Loucy (cell line): ENCODE results near the gene MAP6.

Experiments used
- H2AFZ ChIP-seq: fragments of 200-600 bp; sonication (generic); 2 replicates; pipeline ENCODE4 v1.6.0; 2016; ENCODE audit warnings: antibody characterized with exemption, mild to moderate bottlenecking, low read length, moderate library complexity
- H3F3A ChIP-seq: fragments of 200-600 bp; 2 replicates; pipeline ENCODE4 v1.6.0; 2016; ENCODE audit warnings: antibody characterized with exemption, low read depth, mild to moderate bottlenecking
- H3K27me3 ChIP-seq: fragments of 200-600 bp; sonication (generic); 2 replicates; pipeline ENCODE4 v1.6.1; 2014; ENCODE audit warnings: low read length, mild to moderate bottlenecking; ENCODE audit not compliant: insufficient read depth, poor library complexity, severe bottlenecking
- H3K36me3 ChIP-seq: fragments of 200-600 bp; sonication (generic); 2 replicates; pipeline ENCODE4 v1.6.1; 2016; ENCODE audit warnings: low read length; ENCODE audit not compliant: insufficient read depth
- H3K4me1 ChIP-seq: fragments of 200-600 bp; sonication (generic); 2 replicates; pipeline ENCODE4 v1.5.1; 2014; ENCODE audit warnings: low read length, mild to moderate bottlenecking; ENCODE audit not compliant: insufficient read depth, poor library complexity, severe bottlenecking
- H3K4me2 ChIP-seq: fragments of 200-600 bp; sonication (generic); 2 replicates; pipeline ENCODE4 v1.6.0; 2014; ENCODE audit warnings: antibody characterized with exemption, low read length, low read depth, mild to moderate bottlenecking; ENCODE audit not compliant: poor library complexity, severe bottlenecking
- H3K4me3 ChIP-seq: fragments of 200-600 bp; sonication (generic); 2 replicates; pipeline ENCODE4 v1.5.1; 2014; ENCODE audit warnings: low read length, mild to moderate bottlenecking, mixed read lengths; ENCODE audit not compliant: poor library complexity, severe bottlenecking
- H3K79me2 ChIP-seq: fragments of 200-600 bp; sonication (generic); 2 replicates; pipeline ENCODE4 v1.6.1; 2014; ENCODE audit warnings: low read length; ENCODE audit not compliant: insufficient read depth
- H3K9ac ChIP-seq: fragments of 200-600 bp; sonication (generic); 2 replicates; pipeline ENCODE4 v1.6.0; 2014; ENCODE audit warnings: mild to moderate bottlenecking, low read depth, low read length, moderate library complexity; ENCODE audit not compliant: poor library complexity, severe bottlenecking
- H3K9me2 ChIP-seq: fragments of 200-600 bp; sonication (generic); replicated peaks from 2 replicates; pipeline ENCODE4 v1.6.1; 2016; ENCODE audit warnings: low read depth, low read length, mixed read lengths
- H3K9me3 ChIP-seq: fragments of 200-600 bp; sonication (generic); 2 replicates; pipeline ENCODE4 v1.6.1; 2014; ENCODE audit warnings: mild to moderate bottlenecking, antibody characterized with exemption, low read length, low read depth; ENCODE audit not compliant: insufficient read depth
- H4K20me1 ChIP-seq: fragments of 200-600 bp; sonication (generic); 2 replicates; pipeline ENCODE4 v1.6.0; 2014; ENCODE audit warnings: antibody characterized with exemption, low read length, mild to moderate bottlenecking; ENCODE audit not compliant: insufficient read depth, poor library complexity, severe bottlenecking
- EZH2phosphoT487 ChIP-seq: fragments of 200-600 bp; IDR thresholded peaks from 2 replicates; pipeline ENCODE4 v1.6.1; 2018; ENCODE audit warnings: antibody characterized with exemption, mild to moderate bottlenecking, moderate library complexity, borderline replicate concordance
- TF ChIP-seq, protein P1 (sequence below): fragments of 200-600 bp; sonication (generic); conservative IDR thresholded peaks from 2 replicates; pipeline ENCODE4 v1.5.1; 2014; ENCODE audit warnings: mild to moderate bottlenecking, antibody characterized with exemption, low read length

MAP6 gene

DNA sequence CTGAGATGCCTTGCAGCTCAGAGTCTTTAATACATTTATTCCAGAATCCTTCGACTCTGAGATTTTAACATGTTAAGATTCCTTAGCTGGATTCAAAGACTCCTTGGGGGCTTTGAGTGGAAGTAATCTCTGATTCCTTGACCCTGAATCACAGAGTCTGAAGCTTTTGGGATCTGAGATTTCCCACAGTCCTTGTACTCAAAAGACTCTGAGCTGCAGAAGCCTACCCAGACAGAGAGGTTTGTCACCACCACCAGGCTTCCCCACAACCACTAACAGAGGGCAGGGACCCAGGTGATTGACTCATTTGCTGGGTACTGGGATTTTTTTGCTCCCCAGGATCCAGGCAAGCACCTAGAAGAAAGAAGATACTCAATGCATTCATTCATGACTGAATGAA, 108.2 kb downstream of the MAP6 start:
- no peaks in the 10 kb centered on the region for H3K9me2 ChIP-seq
- no peaks in the 10 kb centered on the region for H3F3A ChIP-seq
- peaks cover 38% of the 10 kb centered on the region for H3K27me3 ChIP-seq
- H3K4me1 ChIP-seq: peaks cover 4% of the 10 kb centered on the region
- H3K36me3 ChIP-seq: no peaks in the 10 kb centered on the region
- no peak overlapping the region for H3K9ac ChIP-seq
- TF ChIP-seq, protein P1, sequence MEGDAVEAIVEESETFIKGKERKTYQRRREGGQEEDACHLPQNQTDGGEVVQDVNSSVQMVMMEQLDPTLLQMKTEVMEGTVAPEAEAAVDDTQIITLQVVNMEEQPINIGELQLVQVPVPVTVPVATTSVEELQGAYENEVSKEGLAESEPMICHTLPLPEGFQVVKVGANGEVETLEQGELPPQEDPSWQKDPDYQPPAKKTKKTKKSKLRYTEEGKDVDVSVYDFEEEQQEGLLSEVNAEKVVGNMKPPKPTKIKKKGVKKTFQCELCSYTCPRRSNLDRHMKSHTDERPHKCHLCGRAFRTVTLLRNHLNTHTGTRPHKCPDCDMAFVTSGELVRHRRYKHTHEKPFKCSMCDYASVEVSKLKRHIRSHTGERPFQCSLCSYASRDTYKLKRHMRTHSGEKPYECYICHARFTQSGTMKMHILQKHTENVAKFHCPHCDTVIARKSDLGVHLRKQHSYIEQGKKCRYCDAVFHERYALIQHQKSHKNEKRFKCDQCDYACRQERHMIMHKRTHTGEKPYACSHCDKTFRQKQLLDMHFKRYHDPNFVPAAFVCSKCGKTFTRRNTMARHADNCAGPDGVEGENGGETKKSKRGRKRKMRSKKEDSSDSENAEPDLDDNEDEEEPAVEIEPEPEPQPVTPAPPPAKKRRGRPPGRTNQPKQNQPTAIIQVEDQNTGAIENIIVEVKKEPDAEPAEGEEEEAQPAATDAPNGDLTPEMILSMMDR: no peak
- TF ChIP-seq EZH2phosphoT487: no peak
- H3K4me3 ChIP-seq: no peak overlapping the region
- no peaks in the 10 kb centered on the region for H3K9me3 ChIP-seq
- H3K79me2 ChIP-seq: no peaks in the 10 kb centered on the region
- no peak overlapping the region for H3K4me2 ChIP-seq
- H4K20me1 ChIP-seq: no peaks in the 10 kb centered on the region
- H2AFZ ChIP-seq: no peak overlapping the region

DNA sequence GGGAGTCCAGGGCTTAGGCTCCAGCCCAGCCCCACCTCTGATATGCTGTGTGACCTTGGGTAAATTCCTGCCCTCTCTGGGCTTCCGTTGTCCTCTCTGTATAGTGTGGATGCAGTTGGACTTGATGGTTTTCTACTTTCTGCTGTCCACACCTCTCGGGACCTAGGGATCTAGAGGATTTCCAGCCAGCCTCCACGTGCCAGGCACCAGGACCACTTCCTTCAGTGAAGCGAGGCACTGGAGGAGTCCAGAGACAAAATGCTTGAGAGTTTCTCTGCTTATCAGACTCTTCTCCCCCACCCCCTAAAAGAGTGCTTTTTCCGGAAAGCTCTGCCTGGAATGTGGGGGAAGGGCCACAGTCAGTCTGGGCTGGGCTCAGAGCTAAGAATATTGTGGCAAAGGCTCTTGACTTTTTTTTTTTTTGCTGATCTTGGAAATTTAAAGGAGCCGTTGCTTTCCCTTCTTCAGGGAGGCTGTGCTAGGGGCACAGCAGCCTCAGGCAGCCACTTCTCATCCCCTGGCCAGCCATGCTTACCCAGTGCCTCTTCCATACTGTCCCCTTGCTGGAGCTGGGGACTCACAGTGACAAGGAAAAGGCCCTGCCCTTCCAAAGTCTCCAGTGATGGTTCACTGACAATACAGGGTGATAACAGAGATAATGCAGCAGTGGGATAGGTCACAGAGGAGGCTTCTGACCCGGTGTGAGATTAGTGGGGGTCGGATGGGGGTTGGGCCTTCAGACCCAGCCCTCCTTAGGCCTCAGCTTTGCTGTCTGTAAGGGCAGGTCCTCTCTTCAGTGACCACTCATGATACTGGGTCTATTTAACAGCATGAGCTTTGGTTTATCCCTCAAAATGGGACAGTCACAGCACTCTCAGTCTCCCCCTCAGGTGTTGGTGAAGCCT, 109.6 kb downstream of the MAP6 start:
- H3F3A ChIP-seq: no peaks in the 10 kb centered on the region
- no peaks in the 10 kb centered on the region for H3K9me3 ChIP-seq
- H3K9me2 ChIP-seq: no peaks in the 10 kb centered on the region
- H3K36me3 ChIP-seq: no peaks in the 10 kb centered on the region
- H3K4me1 ChIP-seq: peaks cover 4% of the 10 kb centered on the region
- peaks cover 38% of the 10 kb centered on the region for H3K27me3 ChIP-seq
- no peak overlapping the region for H2AFZ ChIP-seq
- no peak overlapping the region for H3K4me3 ChIP-seq
- H3K79me2 ChIP-seq: no peaks in the 10 kb centered on the region
- TF ChIP-seq, protein P1: no peak
- TF ChIP-seq EZH2phosphoT487: no peak
- H3K9ac ChIP-seq: no peak overlapping the region
- H3K4me2 ChIP-seq: no peak overlapping the region
- no peaks in the 10 kb centered on the region for H4K20me1 ChIP-seq

DNA sequence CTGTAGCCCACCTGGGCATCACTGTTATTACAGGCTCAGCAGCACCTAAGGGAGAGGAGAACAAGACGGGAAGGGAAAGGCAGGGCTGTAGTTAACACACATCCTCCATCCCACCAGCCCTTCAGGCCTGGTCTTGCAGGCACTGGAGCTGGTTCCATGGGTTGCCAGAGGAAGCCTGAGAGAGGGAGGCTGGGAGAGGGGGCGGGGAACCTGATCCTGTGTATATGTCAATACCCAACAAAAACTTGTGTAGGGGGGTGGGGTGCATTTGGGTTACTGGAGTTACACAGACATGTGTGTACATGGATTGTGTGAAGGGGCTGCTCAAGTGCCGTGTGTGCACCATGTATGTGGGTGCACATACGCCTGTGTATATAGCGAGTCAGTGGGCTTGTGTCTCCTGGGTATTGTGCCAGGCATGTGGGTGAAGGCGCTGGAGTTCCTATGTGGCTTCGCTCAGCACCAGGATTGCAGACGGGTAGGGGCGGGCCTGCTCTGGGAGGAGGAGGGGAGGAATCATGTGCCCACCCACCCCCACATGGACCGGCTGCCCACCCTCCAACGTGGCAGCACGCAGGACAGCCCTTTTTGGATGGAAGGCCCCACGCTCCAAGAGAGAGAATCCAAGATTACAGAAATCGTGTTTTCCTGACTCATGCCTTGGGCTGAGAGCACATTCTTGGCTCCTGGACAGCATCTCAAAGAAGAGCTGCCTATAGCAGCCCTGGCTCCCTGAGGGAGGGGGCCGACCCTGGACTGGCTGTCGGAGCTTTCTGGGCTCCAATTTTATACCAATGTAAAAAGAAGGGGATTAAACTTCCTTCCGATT, 111.0 kb downstream of the MAP6 start:
- Histone ChIP-seq H3K4me2 (no peak overlapping the region), H3F3A (no peaks in the 10 kb centered on the region), H3K9me3 (no peaks in the 10 kb centered on the region), H3K79me2 (no peaks in the 10 kb centered on the region), H3K4me1 (peaks cover 4% of the 10 kb centered on the region), H3K27me3 (peaks cover 51% of the 10 kb centered on the region), H3K4me3 (no peak overlapping the region), H3K36me3 (no peaks in the 10 kb centered on the region), H3K9me2 (no peaks in the 10 kb centered on the region), H3K9ac (no peak overlapping the region), H4K20me1 (no peaks in the 10 kb centered on the region), H2AFZ (no peak overlapping the region)
- TF ChIP-seq, protein P1: no peak
- TF ChIP-seq EZH2phosphoT487: no peak
